AG08395 (cell line): ENCODE data around the gene CARMIL3.

ENCODE experiments used
- DNase-seq: peaks from one replicate; pipeline ENCODE4 v3.0.0; 2012; ENCODE audit warnings: mixed read lengths, low spot score

Gene CARMIL3

GRCh38 chr14:24115422-24116127, 63.8 kb downstream of the CARMIL3 start:
- DNase-seq: no peak

GRCh38 chr14:24116128-24116814, 64.5 kb downstream of the CARMIL3 start:
- DNase-seq: no peak

- DNase-seq: no peak
Observed at GRCh38 chr14:24117179-24117578, 65.4 kb downstream of the CARMIL3 start.
